Coronary artery (tissue), 2 donors: ENCODE data around the gene NDUFV1.
"Not testable (repeated sequence)": the region's sequence is repeated elsewhere in the genome, so short reads cannot be mapped to it uniquely, and the experiment has no call there.

Experiments
- DNase-seq: peaks from one replicate; pipeline ENCODE4 v3.0.0-alpha.2; 2017; ENCODE audit warnings: low spot score
- H3K27ac ChIP-seq, 2 donors: fragments of 200-600 bp; sonication (generic); one replicate each; pipeline ENCODE4 v1.5.1; 2016 to 2019
- H3K4me3 ChIP-seq: fragments of 200-600 bp; sonication (generic); 2 replicates; pipeline ENCODE4 v1.5.1; 2016; ENCODE audit warnings: mild to moderate bottlenecking, moderate library complexity
- CTCF ChIP-seq: fragments of 200-600 bp; sonication (generic); IDR thresholded peaks from one replicate; pipeline ENCODE4 v1.5.1; 2019; ENCODE audit warnings: antibody characterized with exemption

The NDUFV1 gene

DNA sequence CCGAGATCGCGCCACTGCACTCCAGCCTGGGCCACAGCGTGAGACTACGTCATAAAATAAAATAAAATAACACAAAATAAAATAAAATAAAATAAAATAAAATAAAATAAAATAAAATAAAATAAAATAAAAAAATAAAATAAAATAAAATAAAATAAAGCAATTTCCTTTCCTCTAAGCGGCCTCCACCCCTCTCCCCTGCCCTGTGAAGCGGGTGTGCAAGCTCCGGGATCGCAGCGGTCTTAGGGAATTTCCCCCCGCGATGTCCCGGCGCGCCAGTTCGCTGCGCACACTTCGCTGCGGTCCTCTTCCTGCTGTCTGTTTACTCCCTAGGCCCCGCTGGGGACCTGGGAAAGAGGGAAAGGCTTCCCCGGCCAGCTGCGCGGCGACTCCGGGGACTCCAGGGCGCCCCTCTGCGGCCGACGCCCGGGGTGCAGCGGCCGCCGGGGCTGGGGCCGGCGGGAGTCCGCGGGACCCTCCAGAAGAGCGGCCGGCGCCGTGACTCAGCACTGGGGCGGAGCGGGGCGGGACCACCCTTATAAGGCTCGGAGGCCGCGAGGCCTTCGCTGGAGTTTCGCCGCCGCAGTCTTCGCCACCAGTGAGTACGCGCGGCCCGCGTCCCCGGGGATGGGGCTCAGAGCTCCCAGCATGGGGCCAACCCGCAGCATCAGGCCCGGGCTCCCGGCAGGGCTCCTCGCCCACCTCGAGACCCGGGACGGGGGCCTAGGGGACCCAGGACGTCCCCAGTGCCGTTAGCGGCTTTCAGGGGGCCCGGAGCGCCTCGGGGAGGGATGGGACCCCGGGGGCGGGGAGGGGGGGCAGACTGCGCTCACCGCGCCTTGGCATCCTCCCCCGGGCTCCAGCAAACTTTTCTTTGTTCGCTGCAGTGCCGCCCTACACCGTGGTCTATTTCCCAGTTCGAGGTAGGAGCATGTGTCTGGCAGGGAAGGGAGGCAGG, 23.2 kb upstream of the NDUFV1 start, which contains the start of gene GSTP1:
GSTP1 (plus strand) TSS at position 566 of the 958 bp plus-strand sequence; CDS start at position 598, 32 bp downstream.
- peak within 1 kb of the TSS; percentile 96 to 98 for H3K27ac ChIP-seq
- H3K4me3 ChIP-seq = peak within 1 kb of the TSS; percentile 86
- peak; percentile 77 for TF ChIP-seq CTCF
- DNase-seq = peak; percentile 94

GRCh38 chr11:67584205-67584880, 22.4 kb upstream of the NDUFV1 start:
- DNase-seq = peak; percentile 85
- H3K4me3 ChIP-seq = peak overlapping the region; percentile 86
- peak overlapping the region; percentile 96 to 98 for H3K27ac ChIP-seq
- no peak for TF ChIP-seq CTCF

- TF ChIP-seq CTCF = no peak
- Histone ChIP-seq H3K27ac (peak overlapping the region; percentile 96 to 98), H3K4me3 (peak overlapping the region; percentile 86)
- no peak for DNase-seq
These were observed 21.6 kb upstream of the NDUFV1 start for GRCh38 chr11:67584881-67585873.

- no peak for DNase-seq
- TF ChIP-seq CTCF = no peak
- H3K4me3 ChIP-seq = peak overlapping the region; percentile 86
- peak overlapping the region in 1 of 2 donors; percentile 30 for H3K27ac ChIP-seq
These were observed 20.8 kb upstream of the NDUFV1 start for GRCh38 chr11:67585911-67586310.

DNA sequence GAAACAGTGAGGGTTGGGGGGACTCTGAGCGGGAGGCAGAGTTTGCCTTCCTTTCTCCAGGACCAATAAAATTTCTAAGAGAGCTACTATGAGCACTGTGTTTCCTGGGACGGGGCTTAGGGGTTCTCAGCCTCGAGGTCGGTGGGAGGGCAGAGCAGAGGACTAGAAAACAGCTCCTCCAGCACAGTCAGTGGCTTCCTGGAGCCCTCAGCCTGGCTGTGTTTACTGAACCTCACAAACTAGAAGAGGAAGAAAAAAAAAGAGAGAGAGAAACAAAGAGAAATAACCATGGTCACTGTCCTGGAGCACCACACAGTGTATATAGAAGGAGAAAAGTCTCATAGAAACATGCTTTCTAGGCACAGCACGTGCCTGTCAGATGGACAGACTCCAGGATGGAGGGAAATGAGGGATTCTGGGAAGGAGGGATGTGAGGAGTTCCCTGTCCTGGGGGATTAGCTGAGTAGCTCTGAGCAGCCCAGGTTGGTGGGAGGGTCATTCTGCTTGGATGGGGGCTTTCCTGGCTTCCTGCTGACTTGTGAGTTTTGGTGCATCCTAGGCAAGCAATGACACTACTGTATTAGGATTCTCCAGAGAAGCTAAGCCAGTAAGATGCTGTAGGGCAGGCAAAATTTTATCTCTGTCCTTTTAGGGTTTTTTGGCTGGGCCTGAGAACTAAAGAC, 20.0 kb upstream of the NDUFV1 start:
- Histone ChIP-seq H3K27ac (no peak overlapping the region), H3K4me3 (no peak overlapping the region)
- TF ChIP-seq CTCF = no peak
- no peak for DNase-seq

DNA sequence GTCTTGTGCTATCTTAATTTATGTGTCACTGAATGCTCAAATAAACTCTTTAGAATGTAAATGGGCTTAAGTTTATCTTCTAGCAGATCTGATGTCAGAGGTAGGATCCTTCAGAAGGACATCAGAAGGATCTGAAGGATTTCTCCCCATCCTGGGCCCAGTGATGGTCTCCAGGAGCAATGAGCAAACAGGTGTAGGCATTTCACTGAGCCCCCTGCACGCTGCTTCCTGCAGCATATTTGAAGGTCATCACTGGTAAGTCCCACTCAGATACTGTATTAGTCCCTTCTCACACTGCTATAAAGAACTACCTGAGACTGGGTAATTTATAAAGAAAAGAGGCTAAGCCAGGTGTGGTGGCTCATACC, 18.6 kb upstream of the NDUFV1 start:
- no peak for DNase-seq
- Histone ChIP-seq H3K4me3 (no peak overlapping the region), H3K27ac (no peak overlapping the region)
- TF ChIP-seq CTCF = no peak

DNA sequence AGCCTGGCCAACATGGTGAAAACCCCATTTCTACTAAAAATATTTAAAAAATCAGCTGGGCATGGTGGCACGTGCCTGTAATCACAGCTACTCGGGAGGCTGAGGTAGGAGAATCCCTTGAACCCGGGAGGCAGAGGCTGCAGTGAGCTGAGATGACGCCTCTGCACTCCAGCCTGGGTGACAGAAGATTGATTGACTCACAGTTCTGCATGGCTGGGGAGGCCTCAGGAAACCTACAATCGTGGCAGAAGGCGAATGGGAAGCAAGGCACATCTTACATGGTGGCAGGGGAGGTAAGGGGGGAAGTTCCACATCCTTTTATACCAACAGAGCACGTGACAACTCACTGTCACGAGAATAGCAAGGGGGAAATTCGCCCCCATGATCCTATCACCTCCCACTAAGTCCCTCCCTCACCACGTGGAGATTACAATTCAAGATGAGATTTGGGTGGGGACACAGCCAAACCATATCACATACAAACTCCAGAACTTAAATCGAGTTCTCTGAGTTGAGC, 17.8 kb upstream of the NDUFV1 start:
- H3K4me3 ChIP-seq, H3K27ac ChIP-seq, DNase-seq: not testable (repeated sequence)
